ENCODE results near the gene CASP10.

The CASP10 gene

DNA sequence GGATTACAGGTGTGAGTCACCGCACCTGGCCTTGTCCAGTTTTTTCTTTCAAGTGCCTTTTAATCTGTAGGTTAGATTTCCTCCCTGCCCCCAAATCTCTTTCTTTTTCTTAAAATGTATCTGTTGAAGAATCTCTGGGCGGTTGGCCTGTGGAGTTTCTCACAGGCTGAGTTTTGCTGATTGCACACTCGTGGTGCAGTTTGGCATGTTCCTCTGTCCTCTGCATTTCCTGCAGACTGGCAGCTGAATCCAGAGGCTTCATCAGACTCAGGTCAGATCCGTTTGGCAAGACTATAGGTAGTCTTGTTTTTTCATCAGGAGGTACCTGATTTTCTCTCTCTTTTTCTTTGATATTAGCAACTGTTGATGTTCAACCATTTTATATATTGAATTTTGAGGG lies 5.5 kb downstream of the CASP10 start:
- Histone ChIP-seq H3K36me3 (ENCODE audit: control insufficient read depth, insufficient read depth, low read length) (no peaks in the 10 kb centered on the region), H3K4me1 (ENCODE audit: control insufficient read depth, insufficient read depth, low read length) (no peaks in the 10 kb centered on the region), H3K9ac (ENCODE audit: low read length) (no peak overlapping the region), H3K27me3 (ENCODE audit: control insufficient read depth, insufficient read depth, low read length) (no peaks in the 10 kb centered on the region), H3K4me3 (ENCODE audit: low read length) (no peak overlapping the region), H3K27ac (ENCODE audit: low read depth, low read length) (no peak overlapping the region)

DNA sequence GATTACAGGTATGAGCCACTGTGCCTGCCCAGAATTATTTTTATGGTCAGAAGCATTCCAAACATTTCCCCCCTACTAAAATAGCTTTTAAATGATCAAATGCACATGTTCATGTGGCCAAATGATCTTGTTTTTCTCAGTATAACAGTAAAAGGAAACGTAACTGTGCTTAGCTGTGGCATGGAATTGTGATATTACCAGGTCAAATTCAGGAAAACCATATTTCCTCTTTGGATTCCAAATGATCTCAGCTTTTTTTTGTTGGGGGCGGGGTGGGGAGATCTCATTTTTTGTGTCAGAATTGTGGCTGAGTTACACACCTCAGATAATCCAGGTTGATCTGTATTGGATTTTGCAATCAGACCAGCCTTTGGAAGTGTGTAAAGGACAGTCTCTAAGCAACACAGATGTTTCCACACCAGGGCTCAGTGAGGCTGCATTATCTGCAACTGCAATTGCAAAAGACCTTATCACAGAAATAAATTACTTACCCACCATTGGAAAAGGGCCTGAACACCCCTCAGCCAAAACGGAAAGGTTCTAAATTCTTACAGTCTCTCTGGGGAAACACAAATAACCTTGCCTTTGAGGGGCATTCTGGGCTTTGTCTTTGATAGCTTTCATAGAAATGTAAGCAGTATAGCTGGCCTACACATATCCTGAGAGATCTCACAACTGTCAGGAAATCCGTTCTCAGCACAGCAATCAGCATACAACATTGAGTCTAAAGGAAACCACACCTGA lies 8.4 kb downstream of the CASP10 start:
- Histone ChIP-seq H3K4me3 (ENCODE audit: low read length) (no peak overlapping the region), H3K27me3 (ENCODE audit: control insufficient read depth, insufficient read depth, low read length) (no peaks in the 10 kb centered on the region), H3K27ac (ENCODE audit: low read depth, low read length) (no peak overlapping the region), H3K9ac (ENCODE audit: low read length) (no peak overlapping the region), H3K36me3 (ENCODE audit: control insufficient read depth, insufficient read depth, low read length) (no peaks in the 10 kb centered on the region), H3K4me1 (ENCODE audit: control insufficient read depth, insufficient read depth, low read length) (no peaks in the 10 kb centered on the region)

DNA sequence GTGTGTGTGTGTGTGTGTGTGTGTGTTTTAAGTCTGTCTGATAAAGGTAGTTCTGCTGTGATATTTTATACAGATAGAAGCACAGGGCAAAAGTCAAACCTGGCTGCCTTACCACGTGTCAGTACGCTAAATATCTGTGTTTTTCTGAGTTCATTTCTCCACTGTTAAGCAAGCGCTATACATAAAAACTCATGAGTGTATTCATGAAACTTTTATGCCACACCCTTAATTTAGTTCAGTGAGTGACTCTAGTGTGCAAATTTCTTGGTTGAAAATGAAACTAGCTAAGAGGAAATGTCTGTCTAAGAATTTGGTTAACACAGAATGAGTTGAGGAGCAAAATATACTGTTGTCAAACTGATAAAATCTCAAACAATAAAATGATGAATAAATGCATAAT lies 11.2 kb downstream of the CASP10 start:
- Histone ChIP-seq H3K9ac (ENCODE audit: low read length) (no peak overlapping the region), H3K27me3 (ENCODE audit: control insufficient read depth, insufficient read depth, low read length) (no peaks in the 10 kb centered on the region)

DNA sequence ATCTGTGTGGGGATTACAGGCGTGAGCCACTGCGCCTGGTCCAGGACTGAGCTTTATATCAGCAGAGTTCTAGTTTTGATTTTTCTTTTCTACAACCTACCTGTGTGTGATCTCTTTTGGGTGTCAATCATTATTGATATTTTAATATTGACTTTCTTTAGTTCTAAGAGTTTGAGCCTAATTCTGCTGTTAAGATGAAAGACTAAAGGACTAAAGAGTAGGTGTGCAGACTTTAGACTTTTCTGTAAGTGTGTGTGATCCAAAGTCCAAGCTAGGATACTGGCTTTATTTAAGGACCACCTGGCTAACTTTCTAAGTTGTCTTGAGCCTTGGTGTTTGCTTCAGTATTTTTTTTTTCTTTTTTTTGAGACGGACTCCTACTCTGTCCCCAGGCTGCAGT lies 12.4 kb downstream of the CASP10 start:
- no peaks in the 10 kb centered on the region for H3K4me1 ChIP-seq (ENCODE audit: control insufficient read depth, insufficient read depth, low read length)
- H3K36me3 ChIP-seq (ENCODE audit: control insufficient read depth, insufficient read depth, low read length) = no peaks in the 10 kb centered on the region
- no peaks in the 10 kb centered on the region for H3K27me3 ChIP-seq (ENCODE audit: control insufficient read depth, insufficient read depth, low read length)
- H3K4me3 ChIP-seq (ENCODE audit: low read length) = no peak overlapping the region
- no peak overlapping the region for H3K9ac ChIP-seq (ENCODE audit: low read length)
- no peak overlapping the region for H3K27ac ChIP-seq (ENCODE audit: low read depth, low read length)

More for the DNA sequence above, 11.2 kb downstream of the CASP10 start:
- H3K36me3 ChIP-seq (ENCODE audit: control insufficient read depth, insufficient read depth, low read length) = no peaks in the 10 kb centered on the region
- H3K4me3 ChIP-seq (ENCODE audit: low read length) = no peak overlapping the region
- H3K4me1 ChIP-seq (ENCODE audit: control insufficient read depth, insufficient read depth, low read length) = no peaks in the 10 kb centered on the region
- H3K27ac ChIP-seq (ENCODE audit: low read depth, low read length) = no peak overlapping the region

DNA sequence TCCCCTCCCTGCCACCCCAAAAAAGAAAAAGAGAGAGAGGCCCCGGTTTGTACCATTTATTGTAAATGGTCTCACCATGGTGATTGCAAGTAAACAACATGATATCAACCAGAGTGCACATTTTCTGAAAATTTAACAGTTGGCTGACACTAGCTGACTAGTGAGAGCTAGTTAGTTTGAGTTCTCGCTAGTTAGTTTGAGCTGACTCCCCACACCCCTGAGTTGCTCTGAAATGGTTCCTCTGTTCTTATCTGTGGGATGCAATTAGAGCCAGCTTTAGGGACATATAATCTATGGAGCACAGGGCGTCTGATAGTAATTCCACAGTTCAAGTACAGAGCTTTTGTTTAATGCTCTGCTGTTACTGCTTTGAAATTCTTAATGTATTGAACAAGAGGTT lies 13.1 kb downstream of the CASP10 start:
- no peaks in the 10 kb centered on the region for H3K36me3 ChIP-seq (ENCODE audit: control insufficient read depth, insufficient read depth, low read length)
- H3K27ac ChIP-seq (ENCODE audit: low read depth, low read length) = no peak overlapping the region
- H3K4me1 ChIP-seq (ENCODE audit: control insufficient read depth, insufficient read depth, low read length) = no peaks in the 10 kb centered on the region
- no peak overlapping the region for H3K4me3 ChIP-seq (ENCODE audit: low read length)
- no peaks in the 10 kb centered on the region for H3K27me3 ChIP-seq (ENCODE audit: control insufficient read depth, insufficient read depth, low read length)
- no peak overlapping the region for H3K9ac ChIP-seq (ENCODE audit: low read length)

DNA sequence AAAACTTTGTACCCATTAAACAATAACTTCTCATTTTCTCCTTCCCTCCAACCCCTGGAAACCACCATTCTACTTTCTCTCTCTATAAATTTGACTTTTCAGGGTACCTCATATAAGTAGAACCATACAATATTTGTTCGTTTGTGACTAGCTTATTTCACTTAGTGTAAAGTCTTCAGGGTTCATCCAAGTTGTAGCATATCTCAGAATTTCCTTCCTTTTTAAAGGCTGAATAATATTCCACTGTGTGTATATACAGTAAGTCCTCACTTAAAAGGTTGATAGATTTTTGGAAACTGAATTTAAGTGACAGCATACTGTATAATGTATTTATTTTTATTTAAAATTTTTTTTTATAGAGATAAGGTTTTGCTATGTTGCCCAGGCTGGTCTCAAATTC lies 13.9 kb downstream of the CASP10 start:
- Histone ChIP-seq H3K27ac (ENCODE audit: low read depth, low read length) (no peak overlapping the region), H3K36me3 (ENCODE audit: control insufficient read depth, insufficient read depth, low read length) (no peaks in the 10 kb centered on the region), H3K4me1 (ENCODE audit: control insufficient read depth, insufficient read depth, low read length) (no peaks in the 10 kb centered on the region), H3K27me3 (ENCODE audit: control insufficient read depth, insufficient read depth, low read length) (no peaks in the 10 kb centered on the region), H3K4me3 (ENCODE audit: low read length) (no peak overlapping the region), H3K9ac (ENCODE audit: low read length) (no peak overlapping the region)

DNA sequence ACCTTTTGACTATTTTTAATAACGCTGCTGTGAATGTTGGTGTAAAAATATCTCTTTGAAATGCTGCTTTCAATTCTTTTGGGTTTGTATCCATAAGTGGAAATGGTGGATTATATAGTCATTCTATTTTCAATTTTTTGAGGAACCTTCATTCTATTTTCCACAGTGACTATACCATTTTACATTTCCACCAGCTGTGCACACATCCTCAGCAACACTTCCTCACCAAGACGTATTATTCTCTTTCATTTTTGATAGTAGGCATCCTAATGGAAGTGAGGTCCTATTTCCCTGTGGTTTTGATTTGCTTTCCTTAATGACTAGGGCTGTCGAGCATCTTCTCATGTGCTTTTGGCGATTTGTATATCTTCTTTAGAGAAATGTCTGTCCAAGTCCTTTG lies 14.8 kb downstream of the CASP10 start:
- H3K27me3 ChIP-seq (ENCODE audit: control insufficient read depth, insufficient read depth, low read length) = no peaks in the 10 kb centered on the region
- no peaks in the 10 kb centered on the region for H3K4me1 ChIP-seq (ENCODE audit: control insufficient read depth, insufficient read depth, low read length)
- no peak overlapping the region for H3K9ac ChIP-seq (ENCODE audit: low read length)
- H3K36me3 ChIP-seq (ENCODE audit: control insufficient read depth, insufficient read depth, low read length) = no peaks in the 10 kb centered on the region
- H3K27ac ChIP-seq (ENCODE audit: low read depth, low read length) = no peak overlapping the region
- H3K4me3 ChIP-seq (ENCODE audit: low read length) = no peak overlapping the region

DNA sequence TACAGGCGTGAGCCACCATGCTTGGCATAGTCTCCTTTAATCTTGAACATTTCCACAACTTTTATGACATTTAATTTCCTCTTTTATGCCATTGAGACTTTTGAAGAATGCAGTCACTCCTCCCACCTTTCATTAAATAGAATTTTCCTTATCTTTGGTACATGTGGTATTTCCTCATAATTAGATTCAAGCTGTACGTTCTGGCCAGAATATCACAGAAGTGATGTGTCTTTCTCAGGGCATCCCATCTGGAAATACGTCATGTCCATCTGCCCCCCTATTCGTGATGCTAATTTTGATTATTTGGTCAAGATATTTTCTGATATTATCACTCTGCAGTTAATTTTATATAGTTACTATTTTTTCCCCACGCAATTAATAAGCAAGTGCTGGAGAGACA lies 16.9 kb downstream of the CASP10 start:
- Histone ChIP-seq H3K27me3 (ENCODE audit: control insufficient read depth, insufficient read depth, low read length) (no peaks in the 10 kb centered on the region), H3K4me3 (ENCODE audit: low read length) (no peak overlapping the region), H3K4me1 (ENCODE audit: control insufficient read depth, insufficient read depth, low read length) (peaks cover 2% of the 10 kb centered on the region), H3K27ac (ENCODE audit: low read depth, low read length) (no peak overlapping the region), H3K9ac (ENCODE audit: low read length) (no peak overlapping the region), H3K36me3 (ENCODE audit: control insufficient read depth, insufficient read depth, low read length) (no peaks in the 10 kb centered on the region)

DNA sequence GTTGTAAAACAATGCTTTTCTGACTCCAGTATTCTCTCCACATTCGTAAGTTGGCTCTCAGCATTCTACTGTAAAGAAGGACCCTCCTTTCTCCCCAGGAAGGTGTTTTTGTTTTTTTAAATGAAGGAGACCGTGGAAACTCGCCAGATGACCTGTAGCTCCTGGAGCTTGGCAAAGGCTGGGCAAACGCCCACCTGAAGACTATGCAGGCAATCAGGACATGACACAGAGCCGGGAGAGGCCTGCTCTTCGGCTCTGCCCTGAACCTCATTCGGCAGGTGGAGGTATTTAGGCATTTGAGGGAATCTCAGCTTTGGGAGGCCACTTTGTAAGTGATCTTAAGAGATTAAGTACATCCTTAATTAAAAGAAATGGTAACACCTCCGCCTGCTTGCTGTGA lies 17.4 kb downstream of the CASP10 start:
- no peak overlapping the region for H3K27ac ChIP-seq (ENCODE audit: low read depth, low read length)
- no peak overlapping the region for H3K4me3 ChIP-seq (ENCODE audit: low read length)
- H3K4me1 ChIP-seq (ENCODE audit: control insufficient read depth, insufficient read depth, low read length) = peaks cover 2% of the 10 kb centered on the region
- H3K36me3 ChIP-seq (ENCODE audit: control insufficient read depth, insufficient read depth, low read length) = no peaks in the 10 kb centered on the region
- no peaks in the 10 kb centered on the region for H3K27me3 ChIP-seq (ENCODE audit: control insufficient read depth, insufficient read depth, low read length)
- no peak overlapping the region for H3K9ac ChIP-seq (ENCODE audit: low read length)

DNA sequence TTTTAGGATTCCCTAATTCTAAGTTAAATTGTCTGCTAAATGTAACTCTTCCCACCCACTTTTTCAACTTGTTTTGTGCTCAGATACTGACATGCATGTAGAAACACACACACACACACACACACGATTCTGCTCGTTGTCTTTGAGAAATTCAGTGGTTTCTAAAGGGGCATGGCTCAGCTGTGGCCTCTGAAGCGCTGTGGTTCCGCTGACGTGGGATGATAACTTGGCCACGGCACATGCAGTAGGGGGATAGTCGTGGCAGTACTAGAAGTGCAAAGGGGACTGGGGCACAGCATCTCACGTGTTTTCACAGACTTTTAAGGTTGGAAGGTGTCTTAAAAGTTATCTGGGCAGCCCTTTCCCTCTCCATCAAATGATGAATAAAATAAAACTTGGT lies 18.4 kb downstream of the CASP10 start:
- Histone ChIP-seq H3K9ac (ENCODE audit: low read length) (no peak overlapping the region), H3K27me3 (ENCODE audit: control insufficient read depth, insufficient read depth, low read length) (no peaks in the 10 kb centered on the region), H3K36me3 (ENCODE audit: control insufficient read depth, insufficient read depth, low read length) (no peaks in the 10 kb centered on the region), H3K4me3 (ENCODE audit: low read length) (no peak overlapping the region), H3K4me1 (ENCODE audit: control insufficient read depth, insufficient read depth, low read length) (peaks cover 2% of the 10 kb centered on the region), H3K27ac (ENCODE audit: low read depth, low read length) (no peak overlapping the region)

DNA sequence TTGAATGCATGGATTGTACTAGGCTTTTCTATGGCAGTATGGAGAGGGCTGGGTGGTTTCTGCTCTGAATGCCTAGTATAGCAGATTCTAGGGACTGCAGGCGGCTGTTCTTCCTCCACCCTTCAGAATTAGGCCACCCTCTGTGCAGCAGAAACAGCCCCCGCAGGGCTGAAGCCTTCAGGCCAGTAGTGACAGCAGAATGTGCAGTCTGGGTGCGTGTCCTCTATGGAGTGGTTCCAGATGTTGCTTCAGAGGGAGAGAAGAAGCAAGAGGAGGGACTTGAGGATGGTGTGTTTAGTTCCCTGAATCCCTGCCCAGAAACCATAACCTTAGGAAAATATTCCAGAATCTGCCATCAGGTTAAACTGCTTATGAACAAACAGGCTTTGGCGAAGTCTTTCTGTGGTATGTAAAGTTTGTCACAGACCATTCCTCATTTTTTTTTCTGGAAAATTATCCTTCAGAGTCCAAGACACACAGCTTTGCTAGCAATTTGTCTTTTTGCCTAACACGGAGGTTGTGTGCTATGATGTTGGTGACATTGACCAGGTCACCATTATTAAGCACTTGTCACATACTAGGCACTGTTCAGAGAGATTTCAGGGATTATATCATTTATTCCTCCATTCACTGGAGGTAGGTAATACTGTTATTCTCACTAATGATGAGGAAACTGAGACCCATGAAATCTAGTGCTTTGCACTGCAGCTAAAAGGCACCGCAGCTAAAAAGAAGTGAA lies 21.1 kb downstream of the CASP10 start:
- no peak overlapping the region for H3K9ac ChIP-seq (ENCODE audit: low read length)
- H3K27me3 ChIP-seq (ENCODE audit: control insufficient read depth, insufficient read depth, low read length) = no peaks in the 10 kb centered on the region
- H3K4me3 ChIP-seq (ENCODE audit: low read length) = no peak overlapping the region
- peaks cover 2% of the 10 kb centered on the region for H3K4me1 ChIP-seq (ENCODE audit: control insufficient read depth, insufficient read depth, low read length)
- H3K27ac ChIP-seq (ENCODE audit: low read depth, low read length) = peak overlapping the region; percentile 33
- no peaks in the 10 kb centered on the region for H3K36me3 ChIP-seq (ENCODE audit: control insufficient read depth, insufficient read depth, low read length)

DNA sequence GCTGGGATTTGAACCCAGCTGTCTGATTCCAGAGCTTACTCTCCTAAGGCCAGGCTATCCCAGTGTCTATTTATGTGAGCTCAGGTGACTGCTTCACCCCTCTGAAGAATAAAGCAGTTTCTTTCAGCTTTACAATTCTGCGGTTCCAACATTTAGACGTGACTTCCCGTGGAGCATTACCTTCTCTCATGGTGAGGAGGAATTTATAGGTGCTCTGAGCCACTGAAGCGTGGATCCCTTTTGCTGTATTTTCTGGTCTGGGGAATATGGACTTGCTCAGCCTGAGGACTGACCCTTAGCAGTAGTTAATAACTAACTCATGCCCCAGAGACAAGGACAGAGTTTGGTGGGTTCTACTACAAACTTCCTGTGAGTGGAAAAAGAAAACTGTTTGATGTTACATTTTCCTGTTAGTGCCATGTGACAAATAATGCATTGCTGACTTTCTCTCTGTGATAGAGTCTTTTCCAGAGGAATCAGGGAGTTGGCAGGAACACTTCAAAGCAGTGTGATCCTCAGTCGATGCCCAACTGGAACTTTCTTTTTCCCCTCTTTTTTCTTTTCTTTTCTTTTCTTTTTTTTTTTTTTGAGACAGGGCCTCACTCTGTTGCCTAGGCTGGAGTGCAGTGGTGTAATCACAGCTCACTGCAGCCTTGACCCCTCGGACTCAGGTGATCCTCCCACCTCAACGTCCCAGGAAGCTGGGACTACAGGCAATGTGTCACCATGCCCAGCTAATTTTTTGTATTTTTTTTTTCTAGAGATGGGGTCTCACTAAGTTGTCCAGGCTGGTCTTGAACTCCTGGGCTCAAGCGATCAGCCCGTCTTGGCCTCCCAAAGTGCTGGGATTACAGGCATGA lies 21.9 kb downstream of the CASP10 start:
- Histone ChIP-seq H3K4me3 (ENCODE audit: low read length) (no peak overlapping the region), H3K36me3 (ENCODE audit: control insufficient read depth, insufficient read depth, low read length) (no peaks in the 10 kb centered on the region), H3K4me1 (ENCODE audit: control insufficient read depth, insufficient read depth, low read length) (peaks cover 2% of the 10 kb centered on the region), H3K27ac (ENCODE audit: low read depth, low read length) (peak overlapping the region; percentile 33), H3K27me3 (ENCODE audit: control insufficient read depth, insufficient read depth, low read length) (no peaks in the 10 kb centered on the region), H3K9ac (ENCODE audit: low read length) (no peak overlapping the region)

Data from rectal smooth muscle tissue (tissue), 1 donor.